NCI-H524 (cell line): Measurements from ENCODE around the gene AATK.

Experiments used
- DNase-seq, 2 experiments: peaks; one replicate each; lab custom pipeline; 2025; lab: John Stamatoyannopoulos, UW

The AATK gene

GRCh38 chr17:81071761-81072741 lies 94.0 kb downstream of the AATK start:
- DNase-seq: no peak

DNA sequence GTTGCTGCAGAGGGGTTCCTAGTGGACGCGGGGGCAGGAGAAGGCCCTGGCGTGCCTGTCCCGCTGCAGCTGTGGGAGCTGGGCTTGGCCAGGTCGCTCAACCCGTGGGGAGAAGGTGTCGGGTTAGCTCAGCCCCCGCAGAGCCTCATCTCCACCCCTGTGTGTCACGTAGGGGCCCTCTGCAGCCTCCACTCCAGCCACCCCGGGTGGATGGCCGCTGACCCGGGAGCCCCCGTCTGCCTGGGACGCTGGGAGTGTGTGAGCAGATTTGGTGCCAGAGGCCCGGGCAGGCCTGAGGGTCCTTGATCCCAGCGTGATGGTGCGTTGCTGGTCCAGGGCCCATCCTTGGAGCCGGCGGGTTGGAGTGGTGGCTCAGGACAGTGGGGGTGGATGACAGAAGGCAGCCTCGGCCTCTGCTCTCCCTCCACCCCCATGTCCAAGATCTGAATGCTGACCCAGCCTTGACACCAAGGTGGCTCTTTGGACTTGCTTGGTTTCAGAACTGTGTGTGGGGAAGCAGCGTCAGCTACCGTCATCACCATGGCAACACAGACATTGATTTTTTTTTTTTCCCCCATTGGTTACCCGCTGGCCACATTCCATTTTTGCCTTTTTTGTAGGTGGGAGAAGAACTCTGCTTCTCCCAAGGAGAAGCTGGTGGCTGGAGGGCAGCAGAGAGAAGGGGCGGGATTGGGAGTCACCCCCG lies 95.3 kb downstream of the AATK start:
- DNase-seq: no peak

DNA sequence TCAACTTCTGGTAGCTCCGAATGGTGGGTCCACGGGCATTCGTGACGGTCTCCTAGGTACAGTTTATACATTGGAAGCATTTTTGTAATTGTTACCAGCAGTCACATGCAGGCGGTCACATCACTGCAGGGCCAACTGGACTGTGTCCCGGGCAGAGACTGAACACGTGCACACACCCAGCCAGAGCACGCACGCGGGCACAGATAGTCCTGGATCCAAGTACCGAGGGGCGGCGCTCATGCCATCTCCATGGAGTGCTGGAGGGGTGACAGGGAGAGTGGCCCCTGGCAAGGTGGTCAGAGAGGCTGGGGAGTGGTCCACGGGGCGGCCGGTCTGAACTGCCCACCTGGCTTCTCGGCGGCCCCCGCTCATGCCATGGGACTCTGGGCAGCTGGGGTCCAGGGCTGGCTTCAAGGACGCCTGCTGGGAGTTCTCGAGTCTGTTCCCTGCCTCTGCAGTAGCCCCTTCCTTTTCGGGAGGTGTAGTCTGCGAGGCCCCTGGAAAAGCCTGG lies 96.8 kb downstream of the AATK start:
- DNase-seq: no peak

- no peak for DNase-seq
Measured at GRCh38 chr17:81068411-81069134, 97.4 kb downstream of the AATK start.

DNA sequence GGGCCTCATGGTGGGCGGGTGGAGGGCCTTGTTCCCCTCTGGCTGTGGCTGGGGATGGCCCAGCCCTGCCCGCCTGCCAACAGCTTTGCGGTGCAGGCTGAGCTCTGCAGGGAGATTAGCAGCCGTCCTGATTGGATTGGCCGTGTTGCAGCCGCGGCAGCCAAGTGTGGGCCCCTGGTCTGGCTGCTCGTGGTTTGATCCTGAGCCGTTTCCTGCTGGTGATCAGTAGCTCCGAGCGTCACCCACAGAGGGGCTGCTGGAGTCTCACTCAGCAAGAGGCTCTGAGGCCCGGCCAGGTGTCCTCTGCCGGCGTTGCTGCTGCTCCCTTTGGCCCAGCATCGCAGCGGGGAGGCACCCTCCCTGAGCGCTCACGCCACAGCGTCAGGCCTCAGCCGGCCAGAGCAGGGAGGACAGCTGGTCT lies 98.6 kb downstream of the AATK start:
- peak in 1 of 2 experiments; percentile 84 for DNase-seq
